GM20431 (cell line): ENCODE measurements around the gene TDRD9.

Experiments
- in situ Hi-C: fragments of 300-500 bp; cut with MseI, MboI; formaldehyde crosslinking; loops from one replicate; pipeline ENCODE4 v1.15.0; 2020; ENCODE audit warnings: low sequenced_read_pairs; ENCODE audit not compliant: unreplicated experiment

TDRD9 gene

GRCh38 chr14:103890052-103890371 is 38.2 kb upstream of the TDRD9 start:
- in situ Hi-C loops: loop anchor here (10.0 kb wide), 1 partner anchor 85 kb away; no protein-coding TSS in a partner anchor

GRCh38 chr14:103890821-103891666 is 37.2 kb upstream of the TDRD9 start:
- in situ Hi-C loops: loop anchor here (10.0 kb wide), 1 partner anchor 86 kb away; no protein-coding TSS in a partner anchor

- in situ Hi-C loops: loop anchor here (10.0 kb wide), 1 partner anchor 87 kb away; no protein-coding TSS in a partner anchor
These were observed 36.5 kb upstream of the TDRD9 start for GRCh38 chr14:103891667-103892215.

GRCh38 chr14:103892247-103892646 is 36.0 kb upstream of the TDRD9 start:
- in situ Hi-C loops: loop anchor here (10.0 kb wide), 1 partner anchor 87 kb away; no protein-coding TSS in a partner anchor

- in situ Hi-C loops: loop anchor here (10.0 kb wide), 1 partner anchor 89 kb away; no protein-coding TSS in a partner anchor
These were observed 34.1 kb upstream of the TDRD9 start for GRCh38 chr14:103894034-103894722.

GRCh38 chr14:103894723-103895059 is 33.6 kb upstream of the TDRD9 start:
- in situ Hi-C loops: loop anchor here (10.0 kb wide), 1 partner anchor 90 kb away; no protein-coding TSS in a partner anchor

GRCh38 chr14:103896578-103896977 is 31.7 kb upstream of the TDRD9 start:
- in situ Hi-C loops: loop anchor here (10.0 kb wide), 1 partner anchor 92 kb away; no protein-coding TSS in a partner anchor

- in situ Hi-C loops: loop anchor here (10.0 kb wide), 1 partner anchor 93 kb away; no protein-coding TSS in a partner anchor
These were observed 30.9 kb upstream of the TDRD9 start for GRCh38 chr14:103897075-103897947.

GRCh38 chr14:103898204-103898603 is 30.1 kb upstream of the TDRD9 start:
- in situ Hi-C loops: loop anchor here (10.0 kb wide), 1 partner anchor 93 kb away; no protein-coding TSS in a partner anchor

GRCh38 chr14:103898711-103899110 is 29.5 kb upstream of the TDRD9 start:
- in situ Hi-C loops: loop anchor here (10.0 kb wide), 1 partner anchor 94 kb away; no protein-coding TSS in a partner anchor

- in situ Hi-C loops: loop anchor here (10.0 kb wide), 1 partner anchor 95 kb away; no protein-coding TSS in a partner anchor
These were observed 28.9 kb upstream of the TDRD9 start for GRCh38 chr14:103899316-103899715.

GRCh38 chr14:103899833-103900232 is 28.4 kb upstream of the TDRD9 start:
- in situ Hi-C loops: loop anchor here (10.0 kb wide), 1 partner anchor 95 kb away; no protein-coding TSS in a partner anchor

GRCh38 chr14:103904493-103905107 is 23.7 kb upstream of the TDRD9 start:
- in situ Hi-C loops: no loop called here

- in situ Hi-C loops: no loop called here
These were observed 22.3 kb upstream of the TDRD9 start for GRCh38 chr14:103905842-103906456.

- in situ Hi-C loops: no loop called here
These were observed 19.7 kb upstream of the TDRD9 start for GRCh38 chr14:103908580-103908979.

GRCh38 chr14:103909531-103910261 is 18.6 kb upstream of the TDRD9 start:
- in situ Hi-C loops: no loop called here

GRCh38 chr14:103910262-103910935 is 17.9 kb upstream of the TDRD9 start:
- in situ Hi-C loops: no loop called here
